Measurements from ENCODE around the gene H19.

Gene H19

DNA sequence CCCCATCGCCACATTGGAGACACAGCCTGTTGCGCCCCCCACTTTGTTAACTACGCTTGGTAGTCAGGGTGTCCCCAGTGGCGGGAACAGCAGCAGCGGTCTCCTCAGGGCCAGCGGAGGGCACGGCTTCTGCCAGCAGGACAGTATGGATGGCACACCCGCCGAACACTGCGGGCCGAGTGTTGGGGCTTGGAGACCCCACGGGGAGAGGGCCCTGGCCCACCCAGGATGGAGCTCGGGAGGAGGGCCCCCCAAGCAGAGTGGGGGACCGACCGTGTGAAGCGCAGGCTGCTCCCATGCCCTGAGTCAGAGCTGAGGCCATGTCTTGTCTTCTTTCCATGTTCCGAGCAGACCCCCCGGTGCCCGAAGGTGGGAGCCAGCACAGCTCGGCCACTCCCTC lies 32.7 kb downstream of the H19 start:
- ATAC-seq (ENCODE audit: insufficient read depth, low read depth) (no peak), DNase-seq (no peak)
- Histone ChIP-seq H3K79me2 (ENCODE audit: insufficient read depth, low read length) (no peaks in the 10 kb centered on the region), H3K27ac (ENCODE audit: low read length) (no peak overlapping the region), H3K4me2 (ENCODE audit: insufficient read depth, low read length) (no peak overlapping the region), H3K4me3 (ENCODE audit: low read depth in 1 of 2, low read length in 2 of 2) (no peak overlapping the region), H3K9me3 (ENCODE audit: insufficient read depth, low read length, severe bottlenecking) (no peaks in the 10 kb centered on the region), H3K27me3 (ENCODE audit: insufficient read depth, low read length, poor library complexity) (no peaks in the 10 kb centered on the region), H2AFZ (ENCODE audit: low read depth, low read length) (no peak overlapping the region), H3K9ac (ENCODE audit: low read depth, low read length) (no peak overlapping the region), H3K4me1 (ENCODE audit: insufficient read depth, low read length) (no peaks in the 10 kb centered on the region), H4K20me1 (ENCODE audit: insufficient read depth, low read length) (no peaks in the 10 kb centered on the region), H3K36me3 (ENCODE audit: insufficient read depth, low read length) (no peaks in the 10 kb centered on the region)
- TF ChIP-seq, protein P1, sequence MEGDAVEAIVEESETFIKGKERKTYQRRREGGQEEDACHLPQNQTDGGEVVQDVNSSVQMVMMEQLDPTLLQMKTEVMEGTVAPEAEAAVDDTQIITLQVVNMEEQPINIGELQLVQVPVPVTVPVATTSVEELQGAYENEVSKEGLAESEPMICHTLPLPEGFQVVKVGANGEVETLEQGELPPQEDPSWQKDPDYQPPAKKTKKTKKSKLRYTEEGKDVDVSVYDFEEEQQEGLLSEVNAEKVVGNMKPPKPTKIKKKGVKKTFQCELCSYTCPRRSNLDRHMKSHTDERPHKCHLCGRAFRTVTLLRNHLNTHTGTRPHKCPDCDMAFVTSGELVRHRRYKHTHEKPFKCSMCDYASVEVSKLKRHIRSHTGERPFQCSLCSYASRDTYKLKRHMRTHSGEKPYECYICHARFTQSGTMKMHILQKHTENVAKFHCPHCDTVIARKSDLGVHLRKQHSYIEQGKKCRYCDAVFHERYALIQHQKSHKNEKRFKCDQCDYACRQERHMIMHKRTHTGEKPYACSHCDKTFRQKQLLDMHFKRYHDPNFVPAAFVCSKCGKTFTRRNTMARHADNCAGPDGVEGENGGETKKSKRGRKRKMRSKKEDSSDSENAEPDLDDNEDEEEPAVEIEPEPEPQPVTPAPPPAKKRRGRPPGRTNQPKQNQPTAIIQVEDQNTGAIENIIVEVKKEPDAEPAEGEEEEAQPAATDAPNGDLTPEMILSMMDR (IDR thresholded peaks at IDR 0.05; ENCODE audit: borderline replicate concordance, extremely low read depth, low read length, poor library complexity, severe bottlenecking), result no peak
- TF ChIP-seq EZH2 (IDR thresholded peaks at IDR 0.05; ENCODE audit: borderline replicate concordance, low read depth, low read length, severe bottlenecking), result no peak

- Histone ChIP-seq H3K36me3 (ENCODE audit: insufficient read depth, low read length) (no peaks in the 10 kb centered on the region), H4K20me1 (ENCODE audit: insufficient read depth, low read length) (no peaks in the 10 kb centered on the region), H3K9ac (ENCODE audit: low read depth, low read length) (no peak overlapping the region), H3K9me3 (ENCODE audit: insufficient read depth, low read length, severe bottlenecking) (no peaks in the 10 kb centered on the region), H2AFZ (ENCODE audit: low read depth, low read length) (no peak overlapping the region), H3K4me2 (ENCODE audit: insufficient read depth, low read length) (no peak overlapping the region), H3K79me2 (ENCODE audit: insufficient read depth, low read length) (no peaks in the 10 kb centered on the region), H3K4me1 (ENCODE audit: insufficient read depth, low read length) (no peaks in the 10 kb centered on the region), H3K27ac (ENCODE audit: low read length) (no peak overlapping the region), H3K27me3 (ENCODE audit: insufficient read depth, low read length, poor library complexity) (no peaks in the 10 kb centered on the region), H3K4me3 (ENCODE audit: low read depth in 1 of 2, low read length in 2 of 2) (no peak overlapping the region)
- DNase-seq (no peak), ATAC-seq (ENCODE audit: insufficient read depth, low read depth) (no peak)
- TF ChIP-seq, protein P1 (IDR thresholded peaks at IDR 0.05; ENCODE audit: borderline replicate concordance, extremely low read depth, low read length, poor library complexity, severe bottlenecking), result no peak
- TF ChIP-seq EZH2 (IDR thresholded peaks at IDR 0.05; ENCODE audit: borderline replicate concordance, low read depth, low read length, severe bottlenecking), result no peak
These were observed 33.3 kb downstream of the H19 start for GRCh38 chr11:1964348-1964747.

- Histone ChIP-seq H3K4me3 (ENCODE audit: low read depth in 1 of 2, low read length in 2 of 2) (no peak overlapping the region), H2AFZ (ENCODE audit: low read depth, low read length) (no peak overlapping the region), H3K36me3 (ENCODE audit: insufficient read depth, low read length) (no peaks in the 10 kb centered on the region), H3K4me1 (ENCODE audit: insufficient read depth, low read length) (no peaks in the 10 kb centered on the region), H3K9me3 (ENCODE audit: insufficient read depth, low read length, severe bottlenecking) (no peaks in the 10 kb centered on the region), H3K79me2 (ENCODE audit: insufficient read depth, low read length) (no peaks in the 10 kb centered on the region), H3K4me2 (ENCODE audit: insufficient read depth, low read length) (no peak overlapping the region), H3K9ac (ENCODE audit: low read depth, low read length) (no peak overlapping the region), H3K27ac (ENCODE audit: low read length) (no peak overlapping the region), H3K27me3 (ENCODE audit: insufficient read depth, low read length, poor library complexity) (no peaks in the 10 kb centered on the region), H4K20me1 (ENCODE audit: insufficient read depth, low read length) (no peaks in the 10 kb centered on the region)
- TF ChIP-seq, protein P1 (IDR thresholded peaks at IDR 0.05; ENCODE audit: borderline replicate concordance, extremely low read depth, low read length, poor library complexity, severe bottlenecking), result no peak
- TF ChIP-seq EZH2 (IDR thresholded peaks at IDR 0.05; ENCODE audit: borderline replicate concordance, low read depth, low read length, severe bottlenecking), result no peak
- no peak for DNase-seq
- ATAC-seq (ENCODE audit: insufficient read depth, low read depth), result no peak
These were observed 33.8 kb downstream of the H19 start for GRCh38 chr11:1963864-1964263.

- no peak for TF ChIP-seq EZH2 (IDR thresholded peaks at IDR 0.05; ENCODE audit: borderline replicate concordance, low read depth, low read length, severe bottlenecking)
- TF ChIP-seq, protein P1 (IDR thresholded peaks at IDR 0.05; ENCODE audit: borderline replicate concordance, extremely low read depth, low read length, poor library complexity, severe bottlenecking), result no peak
- Histone ChIP-seq H3K4me1 (ENCODE audit: insufficient read depth, low read length) (no peaks in the 10 kb centered on the region), H3K4me3 (ENCODE audit: low read depth in 1 of 2, low read length in 2 of 2) (no peak overlapping the region), H3K36me3 (ENCODE audit: insufficient read depth, low read length) (no peaks in the 10 kb centered on the region), H3K4me2 (ENCODE audit: insufficient read depth, low read length) (no peak overlapping the region), H3K27me3 (ENCODE audit: insufficient read depth, low read length, poor library complexity) (no peaks in the 10 kb centered on the region), H3K9me3 (ENCODE audit: insufficient read depth, low read length, severe bottlenecking) (no peaks in the 10 kb centered on the region), H3K9ac (ENCODE audit: low read depth, low read length) (no peak overlapping the region), H3K79me2 (ENCODE audit: insufficient read depth, low read length) (no peaks in the 10 kb centered on the region), H3K27ac (ENCODE audit: low read length) (no peak overlapping the region), H2AFZ (ENCODE audit: low read depth, low read length) (no peak overlapping the region), H4K20me1 (ENCODE audit: insufficient read depth, low read length) (no peaks in the 10 kb centered on the region)
- ATAC-seq (ENCODE audit: insufficient read depth, low read depth), result no peak
- no peak for DNase-seq
These were observed 37.9 kb downstream of the H19 start for GRCh38 chr11:1959786-1960185.
